Skeletal muscle tissue (tissue), 4 donors: ENCODE measurements around the gene VTN. TPM values are rescaled to one million over a fixed set of nuclear protein-coding genes. Genes with fewer than 3 reads are reported as not detected.

Experiments
- H3K27ac ChIP-seq: one replicate; pipeline ENCODE4 v1.7.0; 2013; ENCODE audit warnings: mild to moderate bottlenecking, low read depth, low read length, inconsistent platforms
- H3K27me3 ChIP-seq, 3 donors: one replicate each; pipeline ENCODE4 v1.7.0; 2013; ENCODE audit warnings: low read length in 3 of 3; ENCODE audit not compliant: control insufficient read depth in 3 of 3, insufficient read depth in 3 of 3
- H3K36me3 ChIP-seq, 3 donors: one replicate each; pipeline ENCODE4 v1.7.0; 2013; ENCODE audit warnings: low read length in 3 of 3; ENCODE audit not compliant: control insufficient read depth in 3 of 3, insufficient read depth in 3 of 3
- H3K4me1 ChIP-seq, 3 donors: one replicate each; pipeline ENCODE4 v1.7.0; 2013; ENCODE audit warnings: low read length in 3 of 3, mild to moderate bottlenecking in 3 of 3; ENCODE audit not compliant: control insufficient read depth in 3 of 3, insufficient read depth in 3 of 3
- H3K4me3 ChIP-seq, 3 donors: one replicate each; pipeline ENCODE4 v1.7.0; 2013; ENCODE audit warnings: low read length in 3 of 3
- H3K9ac ChIP-seq, 3 donors: one replicate each; pipeline ENCODE4 v1.7.0; 2013; ENCODE audit warnings: low read length in 3 of 3, mild to moderate bottlenecking in 3 of 3, moderate library complexity in 2 of 3, low read depth in 1 of 3
- H3K9me3 ChIP-seq, 3 donors: one replicate each; pipeline ENCODE4 v1.7.0; 2013; ENCODE audit warnings: low read length in 3 of 3; ENCODE audit not compliant: control insufficient read depth in 3 of 3
- total RNA-seq: library from RNA; depleted of rRNA; stranded (reverse); fragments of >200 nt; gene quantifications from one replicate; pipeline ENCODE4 v1.2.3, GENCODE V29; 2014
- donor health status: Osteomylitis.

Gene VTN
- total RNA-seq, 1 donor from 2014 or later: 0.52 TPM

DNA sequence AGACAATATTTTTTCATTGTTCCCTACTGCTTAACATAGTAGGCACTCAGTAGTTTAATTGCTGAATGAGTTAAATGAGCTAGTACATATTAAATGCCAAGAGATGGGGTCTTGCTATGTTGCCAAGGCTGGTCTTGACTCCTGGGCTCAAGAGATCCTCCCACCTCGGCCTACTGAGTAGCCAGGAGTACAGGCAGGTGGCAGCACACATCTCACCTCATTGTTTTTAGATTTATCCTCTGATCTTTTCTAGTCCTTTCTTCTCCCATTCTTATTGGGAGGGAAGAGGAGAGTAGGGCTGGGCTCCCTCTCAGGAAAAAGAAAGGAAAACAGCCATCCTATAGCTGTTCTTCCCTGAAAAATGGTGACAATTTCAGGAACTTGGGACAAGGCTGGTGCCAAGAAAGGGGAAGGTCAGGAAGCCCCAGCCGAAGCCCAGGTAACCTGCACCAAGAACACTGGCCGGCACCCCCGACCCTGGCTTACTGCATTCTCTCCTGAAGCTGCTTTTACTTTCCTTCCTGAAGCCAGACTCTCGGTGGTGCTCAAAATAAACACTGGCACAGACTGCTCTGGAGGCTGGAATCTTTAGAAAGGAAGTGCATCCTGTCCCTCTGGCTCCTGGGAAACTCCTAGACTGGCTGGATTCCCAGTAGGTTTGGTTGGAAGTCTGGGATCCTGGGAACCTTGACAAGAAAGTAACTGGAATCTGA lies 31.9 kb downstream of the VTN start:
- Histone ChIP-seq H3K27me3 (no peaks in the 10 kb centered on the region), H3K9ac (peak overlapping the region in 2 of 3 donors; percentile 12 to 41), H3K4me1 (peaks cover 37 to 46% (median 39%) of the 10 kb centered on the region in 3 donors), H3K36me3 (peaks cover 33 to 36% (median 34%) of the 10 kb centered on the region in 3 donors), H3K9me3 (no peaks in the 10 kb centered on the region), H3K4me3 (peak overlapping the region in 1 of 3 donors; percentile 14), H3K27ac (peak overlapping the region; percentile 95)

DNA sequence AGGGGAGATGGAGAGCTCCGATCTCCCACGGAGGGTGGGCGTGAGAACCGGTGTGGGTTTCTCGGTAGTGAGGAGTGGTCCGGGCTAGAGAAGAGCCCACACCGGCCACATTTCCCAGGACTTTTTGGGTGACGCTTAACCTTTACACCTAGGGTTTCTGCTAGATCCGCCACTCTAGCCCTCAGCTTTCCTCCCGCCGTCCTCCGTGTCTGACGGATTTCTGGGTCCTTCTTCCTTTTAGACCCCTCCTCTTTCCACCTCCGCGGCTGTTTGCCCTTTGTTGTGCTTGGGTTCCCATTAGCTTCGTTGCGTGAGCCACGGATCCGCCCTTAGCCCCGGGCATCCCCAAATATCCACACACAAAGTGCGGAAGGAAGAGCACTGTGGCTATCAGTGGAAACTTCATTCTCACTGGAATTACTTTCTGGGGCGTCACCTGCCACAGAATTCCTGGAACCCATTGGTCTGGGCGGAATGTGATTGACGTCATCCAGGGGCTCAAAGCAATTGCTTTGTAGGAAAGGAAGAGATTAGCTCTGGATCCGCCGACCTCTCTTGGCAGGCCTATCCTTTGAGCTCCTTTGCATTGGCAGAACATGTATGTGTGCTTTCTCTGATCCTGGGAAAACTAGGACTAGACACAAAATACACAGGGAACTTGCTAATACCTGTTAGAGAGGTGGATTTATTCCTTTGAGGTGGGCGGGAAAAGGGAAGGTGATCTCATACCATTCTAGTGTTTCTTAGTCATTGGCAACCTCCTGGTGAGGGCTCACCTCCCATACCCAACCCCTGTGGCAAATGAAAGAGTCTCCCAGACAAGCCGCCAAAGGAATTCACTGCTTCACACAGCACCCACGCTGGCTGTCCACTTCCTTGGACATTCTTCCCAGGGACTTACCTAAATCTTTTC lies 33.9 kb downstream of the VTN start:
- H3K27me3 ChIP-seq: no peaks in the 10 kb centered on the region
- peaks cover 39 to 46% (median 40%) of the 10 kb centered on the region in 3 donors for H3K4me1 ChIP-seq
- peak overlapping the region; percentile 90 to 94 (median 92) for H3K4me3 ChIP-seq
- peak overlapping the region; percentile 95 for H3K27ac ChIP-seq
- no peaks in the 10 kb centered on the region for H3K9me3 ChIP-seq
- H3K9ac ChIP-seq: peak overlapping the region; percentile 90 to 94 (median 90)
- H3K36me3 ChIP-seq: peaks cover 25 to 27% (median 26%) of the 10 kb centered on the region in 3 donors

- no peaks in the 10 kb centered on the region for H3K9me3 ChIP-seq
- H3K27ac ChIP-seq: peak within 1 kb of the TSS; percentile 95
- peak within 1 kb of the TSS; percentile 90 to 94 (median 90) for H3K9ac ChIP-seq
- H3K4me1 ChIP-seq: peaks cover 39 to 46% (median 40%) of the 10 kb centered on the region in 3 donors
- H3K36me3 ChIP-seq: peaks cover 26 to 28% (median 26%) of the 10 kb centered on the region in 3 donors
- H3K4me3 ChIP-seq: peak within 1 kb of the TSS; percentile 90 to 96 (median 94)
- no peaks in the 10 kb centered on the region for H3K27me3 ChIP-seq
Observed at GRCh38 chr17:28335201-28335958, 34.7 kb downstream of the VTN start, which contains the start of the genes IFT20 and TNFAIP1. Gene IFT20 (minus strand): TSS chr17:28335472. CDS start chr17:28331985, 3,487 bp downstream. Gene TNFAIP1 (plus strand): TSS chr17:28335761. CDS start chr17:28339522, 3,761 bp downstream.

- Histone ChIP-seq H3K27ac (peak overlapping the region; percentile 95), H3K4me1 (peaks cover 39 to 46% (median 40%) of the 10 kb centered on the region in 3 donors), H3K9ac (peak overlapping the region; percentile 89 to 91 (median 90)), H3K9me3 (no peaks in the 10 kb centered on the region), H3K36me3 (peaks cover 21 to 22% (median 21%) of the 10 kb centered on the region in 3 donors), H3K4me3 (peak overlapping the region; percentile 90 to 96 (median 94)), H3K27me3 (no peaks in the 10 kb centered on the region)
Observed at GRCh38 chr17:28334666-28335200, 35.4 kb downstream of the VTN start.

DNA sequence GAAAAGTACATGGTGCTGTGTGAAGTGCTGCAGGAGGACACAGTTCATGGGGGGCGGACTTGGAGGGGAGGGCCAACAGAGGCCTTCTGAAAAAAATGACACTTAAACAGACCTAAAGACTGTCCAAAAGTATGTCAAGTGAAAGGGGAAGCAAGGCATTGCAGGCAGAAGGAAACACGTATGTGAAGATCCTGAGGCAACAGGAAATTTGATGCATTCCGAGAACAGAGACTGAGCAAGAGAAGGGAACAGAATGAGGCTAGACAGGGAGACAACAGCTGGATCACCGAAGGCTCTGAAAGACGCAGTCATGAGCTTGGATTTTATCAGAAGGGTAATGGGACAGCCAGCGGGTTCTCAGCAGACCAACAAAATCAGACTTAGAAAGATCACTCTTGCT lies 35.9 kb downstream of the VTN start:
- H3K4me3 ChIP-seq: peak overlapping the region; percentile 90 to 96 (median 94)
- H3K9ac ChIP-seq: peak overlapping the region; percentile 89 to 91 (median 90)
- H3K9me3 ChIP-seq: no peaks in the 10 kb centered on the region
- H3K27me3 ChIP-seq: no peaks in the 10 kb centered on the region
- peaks cover 19 to 23% (median 22%) of the 10 kb centered on the region in 3 donors for H3K36me3 ChIP-seq
- peaks cover 39 to 40% (median 40%) of the 10 kb centered on the region in 3 donors for H3K4me1 ChIP-seq
- H3K27ac ChIP-seq: peak overlapping the region; percentile 95

- H3K9me3 ChIP-seq: no peaks in the 10 kb centered on the region
- peak overlapping the region in 2 of 3 donors; percentile 12 to 16 for H3K9ac ChIP-seq
- H3K27me3 ChIP-seq: no peaks in the 10 kb centered on the region
- H3K4me3 ChIP-seq: no peak overlapping the region
- peaks cover 28 to 32% (median 28%) of the 10 kb centered on the region in 3 donors for H3K36me3 ChIP-seq
- peaks cover 37 to 40% (median 38%) of the 10 kb centered on the region in 3 donors for H3K4me1 ChIP-seq
- H3K27ac ChIP-seq: no peak overlapping the region
Observed at GRCh38 chr17:28333083-28333746, 36.9 kb downstream of the VTN start.

DNA sequence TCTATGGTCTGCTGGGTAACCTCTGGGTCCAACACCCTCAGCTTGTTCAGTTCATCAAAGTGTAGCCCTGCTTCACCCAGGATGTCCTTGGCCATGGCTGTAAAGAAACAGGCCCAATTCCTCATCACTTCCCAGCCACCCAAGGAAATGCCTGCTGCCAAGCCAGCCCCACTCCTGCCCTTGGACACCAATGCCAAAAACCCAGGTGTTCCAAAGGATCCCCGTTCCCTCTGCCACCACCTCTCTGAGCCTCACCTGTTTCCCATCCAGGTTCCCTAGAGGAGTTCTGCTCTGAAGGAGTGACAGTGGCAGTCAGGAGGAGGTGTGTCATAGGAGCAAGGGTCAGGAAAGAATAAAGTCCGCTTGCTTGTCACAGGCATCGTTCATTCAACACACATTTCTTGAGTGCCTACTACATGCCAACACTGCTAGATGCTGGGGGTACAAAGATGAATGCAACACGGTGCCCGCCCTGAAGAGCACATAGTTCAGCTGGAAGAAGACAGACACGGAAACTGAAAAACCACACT lies 38.2 kb downstream of the VTN start:
- no peak overlapping the region for H3K27ac ChIP-seq
- no peaks in the 10 kb centered on the region for H3K27me3 ChIP-seq
- H3K9me3 ChIP-seq: no peaks in the 10 kb centered on the region
- H3K4me3 ChIP-seq: no peak overlapping the region
- peaks cover 30 to 43% (median 34%) of the 10 kb centered on the region in 3 donors for H3K36me3 ChIP-seq
- H3K9ac ChIP-seq: peak overlapping the region in 2 of 3 donors; percentile 2 to 4
- peaks cover 27 to 31% (median 30%) of the 10 kb centered on the region in 3 donors for H3K4me1 ChIP-seq

DNA sequence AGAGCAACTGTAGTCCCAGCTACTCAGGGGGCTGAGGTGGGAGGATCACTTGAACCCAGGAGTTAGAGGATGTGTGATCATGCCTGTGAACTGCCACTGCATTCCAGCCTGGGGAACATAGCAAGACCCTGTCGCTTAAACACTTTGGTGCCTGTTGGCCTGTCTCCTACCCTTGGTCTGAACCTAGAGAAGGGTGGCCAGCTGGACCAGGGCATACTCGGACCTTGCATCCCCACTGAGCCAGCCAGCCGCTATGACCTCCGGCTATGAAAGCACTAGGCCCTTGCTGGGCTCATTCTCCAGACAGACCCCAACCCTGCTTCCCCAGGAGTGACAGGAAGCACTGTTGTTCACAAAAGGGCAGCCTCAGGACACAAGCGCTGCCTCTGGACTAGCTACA lies 39.4 kb downstream of the VTN start:
- Histone ChIP-seq H3K4me1 (peaks cover 16 to 20% (median 18%) of the 10 kb centered on the region in 3 donors), H3K27ac (no peak overlapping the region), H3K4me3 (no peak overlapping the region), H3K9ac (no peak overlapping the region), H3K27me3 (no peaks in the 10 kb centered on the region), H3K36me3 (peaks cover 30 to 44% (median 34%) of the 10 kb centered on the region in 3 donors), H3K9me3 (no peaks in the 10 kb centered on the region)
